WTC11 (cell line): Measurements from ENCODE around the gene PLCXD1. TPM values are rescaled to one million over a fixed set of nuclear protein-coding genes. Genes with fewer than 3 reads are reported as not detected.

Experiments used
- ATAC-seq: fragments of 200-7000 bp; cut with Tn5 transposase; 2 replicates; pipeline ENCODE4 v1.10.0; 2021; ENCODE audit warnings: mild to moderate bottlenecking, moderate library complexity
- CTCF ChIA-PET: fragments of 300-600 bp; sonication (Branson Sonifier 250); formaldehyde crosslinking; loops from one replicate; lab custom pipeline; 2021; ENCODE audit warnings: antibody characterized with exemption; lab: Charles Lee
- POLR2A ChIA-PET: fragments of 350-600 bp; sonication (Branson Sonifier 250); formaldehyde crosslinking; loops from one replicate; lab custom pipeline; 2021; ENCODE audit warnings: antibody characterized with exemption; lab: Charles Lee
- DNase-seq: peaks from one replicate; pipeline ENCODE4 v3.0.0; 2021; ENCODE audit warnings: low spot score
- H3K27ac Mint-ChIP-seq: 2 replicates; pipeline ENCODE4 v1.8.0; 2021; ENCODE audit warnings: mixed read lengths
- H3K27me3 Mint-ChIP-seq: 2 replicates; pipeline ENCODE4 v1.8.0; 2021; ENCODE audit warnings: low read depth, mild to moderate bottlenecking, moderate library complexity, mixed read lengths
- H3K36me3 Mint-ChIP-seq: 2 replicates; pipeline ENCODE4 v1.8.0; 2021; ENCODE audit warnings: mixed read lengths
- H3K4me1 Mint-ChIP-seq: 2 replicates; pipeline ENCODE4 v1.8.0; 2022; ENCODE audit warnings: mixed read lengths
- H3K4me3 Mint-ChIP-seq: 2 replicates; pipeline ENCODE4 v1.8.0; 2021; ENCODE audit warnings: mild to moderate bottlenecking, moderate library complexity, mixed read lengths
- H3K9me3 Mint-ChIP-seq: 2 replicates; pipeline ENCODE4 v1.8.0; 2021; ENCODE audit warnings: mixed read lengths
- AR ChIP-seq: fragments of 250-450 bp; sonication (Bioruptor Pico); IDR thresholded peaks from 2 replicates; pipeline ENCODE4 v1.9.0; 2021; ENCODE audit warnings: mild to moderate bottlenecking
- CBFB ChIP-seq: sonication (generic); formaldehyde crosslinking; IDR thresholded peaks from 2 replicates; pipeline ENCODE4 v1.8.1; 2022; ENCODE audit warnings: mild to moderate bottlenecking, low read depth, missing genetic modification reagents
- CREM ChIP-seq: sonication (generic); formaldehyde crosslinking; IDR thresholded peaks from 2 replicates; pipeline ENCODE4 v1.8.1; 2022; ENCODE audit warnings: mild to moderate bottlenecking, missing genetic modification reagents, moderate library complexity
- E2F5 ChIP-seq: sonication (generic); formaldehyde crosslinking; IDR thresholded peaks from 2 replicates; pipeline ENCODE4 v1.8.1; 2022; ENCODE audit warnings: mild to moderate bottlenecking, moderate library complexity, missing genetic modification reagents
- EMX1 ChIP-seq: fragments of 250-450 bp; sonication (Bioruptor Pico); IDR thresholded peaks from 2 replicates; pipeline ENCODE4 v1.8.0; 2021; ENCODE audit warnings: mild to moderate bottlenecking
- ETV6 ChIP-seq: sonication (generic); formaldehyde crosslinking; IDR thresholded peaks from 2 replicates; pipeline ENCODE4 v1.8.1; 2022; ENCODE audit warnings: mild to moderate bottlenecking, missing genetic modification reagents
- FOXK1 ChIP-seq: sonication (generic); formaldehyde crosslinking; IDR thresholded peaks from 2 replicates; pipeline ENCODE4 v1.8.0; 2022; ENCODE audit warnings: mild to moderate bottlenecking, moderate library complexity, missing genetic modification reagents
- IRF2 ChIP-seq: sonication (generic); formaldehyde crosslinking; IDR thresholded peaks from 2 replicates; pipeline ENCODE4 v1.8.0; 2022; ENCODE audit warnings: low read depth, missing genetic modification reagents, borderline replicate concordance
- NFE2L1 ChIP-seq: sonication (generic); formaldehyde crosslinking; IDR thresholded peaks from 2 replicates; pipeline ENCODE4 v1.8.1; 2023; ENCODE audit warnings: missing genetic modification reagents
- PRDM15 ChIP-seq: sonication (generic); formaldehyde crosslinking; IDR thresholded peaks from 2 replicates; pipeline ENCODE4 v1.8.0; 2022; ENCODE audit warnings: missing genetic modification reagents
- TCF7 ChIP-seq: sonication (generic); formaldehyde crosslinking; IDR thresholded peaks from 2 replicates; pipeline ENCODE4 v1.8.0; 2022; ENCODE audit warnings: mild to moderate bottlenecking, low read depth, missing genetic modification reagents, moderate library complexity
- ZNF138 ChIP-seq: sonication (generic); formaldehyde crosslinking; conservative IDR thresholded peaks from 2 replicates; pipeline ENCODE4 v1.8.1; 2022; ENCODE audit warnings: mild to moderate bottlenecking, moderate library complexity, missing genetic modification reagents
- ZSCAN18 ChIP-seq: fragments of 250-450 bp; sonication (Bioruptor Pico); IDR thresholded peaks from 2 replicates; pipeline ENCODE4 v2.1.2; 2022; ENCODE audit warnings: mild to moderate bottlenecking, moderate library complexity
- total RNA-seq: library from RNA; stranded (reverse); gene quantifications from 3 replicates; pipeline ENCODE4 v1.2.3, GENCODE V29; 2021

Gene PLCXD1
- total RNA-seq, 1 experiment from 2014 or later: 131 TPM

GRCh38 chrX:314781-315595 is 33.8 kb downstream of the PLCXD1 start:
- no peak for ATAC-seq
- Mint-ChIP-seq H3K4me1 (no peaks in the 10 kb centered on the region), H3K36me3 (peaks cover 16% of the 10 kb centered on the region), H3K27ac (no peak overlapping the region), H3K27me3 (peaks cover 3% of the 10 kb centered on the region; the same call in 1 of the 2 replicates), H3K4me3 (no peak overlapping the region), H3K9me3 (no peaks in the 10 kb centered on the region)
- CTCF ChIA-PET: no interaction called here
- POLR2A ChIA-PET: no interaction called here
- TF ChIP-seq ETV6 (CRISPR knock-in tag): no peak
- DNase-seq: no peak

- TF ChIP-seq E2F5 (no peak), ZSCAN18 (CRISPR knock-in tag) (no peak), CREM (CRISPR knock-in tag) (no peak), FOXK1 (no peak), AR (CRISPR knock-in tag) (0 out of 2 replicates have a peak, but pooled peaks have one; percentile 36)
- H3K36me3 Mint-ChIP-seq: peaks cover 14% of the 10 kb centered on the region
- peaks cover 4% of the 10 kb centered on the region for H3K4me1 Mint-ChIP-seq
- H3K27me3 Mint-ChIP-seq: peaks cover 3% of the 10 kb centered on the region; the same call in 1 of the 2 replicates
- H3K27ac Mint-ChIP-seq: no peak overlapping the region
- ATAC-seq: no peak
- ChIA-PET POLR2A (no interaction called here), CTCF (no interaction called here)
- H3K9me3 Mint-ChIP-seq: no peaks in the 10 kb centered on the region
- peak overlapping the region; percentile 40 for H3K4me3 Mint-ChIP-seq
- DNase-seq: no peak
Observed at GRCh38 chrX:316351-317325, 35.5 kb downstream of the PLCXD1 start.

GRCh38 chrX:317424-318067 is 36.4 kb downstream of the PLCXD1 start:
- ATAC-seq (no peak), DNase-seq (no peak)
- no peaks in the 10 kb centered on the region for H3K9me3 Mint-ChIP-seq
- ChIA-PET POLR2A (no interaction called here), CTCF (no interaction called here)
- H3K27me3 Mint-ChIP-seq: peaks cover 3% of the 10 kb centered on the region; the same call in 1 of the 2 replicates
- H3K4me3 Mint-ChIP-seq: peak overlapping the region; percentile 83
- peaks cover 8% of the 10 kb centered on the region for H3K36me3 Mint-ChIP-seq
- peaks cover 5% of the 10 kb centered on the region for H3K4me1 Mint-ChIP-seq
- TF ChIP-seq EMX1 (no peak), PRDM15 (CRISPR knock-in tag) (no peak), NFE2L1 (no peak), ZNF138 (CRISPR knock-in tag) (no peak), TCF7 (CRISPR knock-in tag) (no peak), IRF2 (CRISPR knock-in tag) (no peak), CBFB (CRISPR knock-in tag) (no peak)
- TF ChIP-seq, all 79 proteins: peak for 0
- H3K27ac Mint-ChIP-seq: no peak overlapping the region
